Measurements from ENCODE around the gene POP7.
A peak's percentile ranks its signal among the peaks of the same experiment; 100 is the strongest.
"Not testable (repeated sequence)": the region's sequence is repeated elsewhere in the genome, so short reads cannot be mapped to it uniquely, and the experiment has no call there.

Gene POP7

GRCh38 chr7:100705753-100706671, at the start of gene POP7:
Gene POP7 (plus strand): TSS chr7:100706121. CDS start chr7:100706831, 710 bp downstream.
- H3K4me1 ChIP-seq (ENCODE audit: control insufficient read depth, insufficient read depth, low read length, unreplicated experiment) = peaks cover 6% of the 10 kb centered on the region
- H3K27me3 ChIP-seq (ENCODE audit: insufficient read depth, low read length) = no peaks in the 10 kb centered on the region
- peak within 1 kb of the TSS; percentile 45 for H3K27ac ChIP-seq (ENCODE audit: low read depth, low read length)
- peaks cover 21% of the 10 kb centered on the region for H3K79me2 ChIP-seq (ENCODE audit: control insufficient read depth, insufficient read depth, low read length, unreplicated experiment)
- H2AFZ ChIP-seq (ENCODE audit: low read length, unreplicated experiment) = peak within 1 kb of the TSS; percentile 87
- no peaks in the 10 kb centered on the region for H3K36me3 ChIP-seq (ENCODE audit: insufficient read depth, low read length)
- peak within 1 kb of the TSS; percentile 90 for H3K4me3 ChIP-seq (ENCODE audit: low read depth, low read length)

GRCh38 chr7:100662194-100662776, 43.6 kb upstream of the POP7 start:
- H2AFZ ChIP-seq (ENCODE audit: low read length, unreplicated experiment); H3K27ac ChIP-seq (ENCODE audit: low read depth, low read length); H3K36me3 ChIP-seq (ENCODE audit: insufficient read depth, low read length); H3K4me1 ChIP-seq (ENCODE audit: control insufficient read depth, insufficient read depth, low read length, unreplicated experiment); H3K27me3 ChIP-seq (ENCODE audit: insufficient read depth, low read length); H3K79me2 ChIP-seq (ENCODE audit: control insufficient read depth, insufficient read depth, low read length, unreplicated experiment); H3K4me3 ChIP-seq (ENCODE audit: low read depth, low read length): not testable (repeated sequence)

GRCh38 chr7:100665168-100665726, 40.7 kb upstream of the POP7 start:
- no peak overlapping the region for H3K27ac ChIP-seq (ENCODE audit: low read depth, low read length)
- no peak overlapping the region for H3K4me3 ChIP-seq (ENCODE audit: low read depth, low read length)
- H3K36me3 ChIP-seq (ENCODE audit: insufficient read depth, low read length) = no peaks in the 10 kb centered on the region
- no peaks in the 10 kb centered on the region for H3K79me2 ChIP-seq (ENCODE audit: control insufficient read depth, insufficient read depth, low read length, unreplicated experiment)
- H2AFZ ChIP-seq (ENCODE audit: low read length, unreplicated experiment) = no peak overlapping the region
- H3K4me1 ChIP-seq (ENCODE audit: control insufficient read depth, insufficient read depth, low read length, unreplicated experiment) = no peaks in the 10 kb centered on the region
- no peaks in the 10 kb centered on the region for H3K27me3 ChIP-seq (ENCODE audit: insufficient read depth, low read length)

- no peak overlapping the region for H3K4me3 ChIP-seq (ENCODE audit: low read depth, low read length)
Measured at GRCh38 chr7:100667331-100668068, 38.4 kb upstream of the POP7 start.

GRCh38 chr7:100668069-100668449, 37.9 kb upstream of the POP7 start:
- Histone ChIP-seq H3K79me2 (ENCODE audit: control insufficient read depth, insufficient read depth, low read length, unreplicated experiment) (no peaks in the 10 kb centered on the region), H3K36me3 (ENCODE audit: insufficient read depth, low read length) (no peaks in the 10 kb centered on the region), H3K4me1 (ENCODE audit: control insufficient read depth, insufficient read depth, low read length, unreplicated experiment) (no peaks in the 10 kb centered on the region), H3K27ac (ENCODE audit: low read depth, low read length) (no peak overlapping the region), H3K4me3 (ENCODE audit: low read depth, low read length) (no peak overlapping the region), H3K27me3 (ENCODE audit: insufficient read depth, low read length) (no peaks in the 10 kb centered on the region), H2AFZ (ENCODE audit: low read length, unreplicated experiment) (no peak overlapping the region)

More at GRCh38 chr7:100667331-100668068, 38.4 kb upstream of the POP7 start:
- H2AFZ ChIP-seq (ENCODE audit: low read length, unreplicated experiment) = no peak overlapping the region
- H3K36me3 ChIP-seq (ENCODE audit: insufficient read depth, low read length) = no peaks in the 10 kb centered on the region
- no peaks in the 10 kb centered on the region for H3K79me2 ChIP-seq (ENCODE audit: control insufficient read depth, insufficient read depth, low read length, unreplicated experiment)
- no peaks in the 10 kb centered on the region for H3K27me3 ChIP-seq (ENCODE audit: insufficient read depth, low read length)
- H3K4me1 ChIP-seq (ENCODE audit: control insufficient read depth, insufficient read depth, low read length, unreplicated experiment) = no peaks in the 10 kb centered on the region
- H3K27ac ChIP-seq (ENCODE audit: low read depth, low read length) = no peak overlapping the region

- not testable (repeated sequence) for H3K36me3 ChIP-seq (ENCODE audit: insufficient read depth, low read length); H3K27me3 ChIP-seq (ENCODE audit: insufficient read depth, low read length); H3K4me1 ChIP-seq (ENCODE audit: control insufficient read depth, insufficient read depth, low read length, unreplicated experiment); H3K4me3 ChIP-seq (ENCODE audit: low read depth, low read length); H3K79me2 ChIP-seq (ENCODE audit: control insufficient read depth, insufficient read depth, low read length, unreplicated experiment); H3K27ac ChIP-seq (ENCODE audit: low read depth, low read length); H2AFZ ChIP-seq (ENCODE audit: low read length, unreplicated experiment)
Measured at GRCh38 chr7:100669106-100669505, 36.8 kb upstream of the POP7 start.

GRCh38 chr7:100670074-100670473, 35.8 kb upstream of the POP7 start:
- no peak overlapping the region for H2AFZ ChIP-seq (ENCODE audit: low read length, unreplicated experiment)
- H3K27me3 ChIP-seq (ENCODE audit: insufficient read depth, low read length) = no peaks in the 10 kb centered on the region
- H3K36me3 ChIP-seq (ENCODE audit: insufficient read depth, low read length) = no peaks in the 10 kb centered on the region
- no peaks in the 10 kb centered on the region for H3K4me1 ChIP-seq (ENCODE audit: control insufficient read depth, insufficient read depth, low read length, unreplicated experiment)
- no peak overlapping the region for H3K27ac ChIP-seq (ENCODE audit: low read depth, low read length)
- peaks cover 14% of the 10 kb centered on the region for H3K79me2 ChIP-seq (ENCODE audit: control insufficient read depth, insufficient read depth, low read length, unreplicated experiment)
- no peak overlapping the region for H3K4me3 ChIP-seq (ENCODE audit: low read depth, low read length)

- H3K36me3 ChIP-seq (ENCODE audit: insufficient read depth, low read length) = no peaks in the 10 kb centered on the region
- no peak overlapping the region for H3K4me3 ChIP-seq (ENCODE audit: low read depth, low read length)
- no peak overlapping the region for H2AFZ ChIP-seq (ENCODE audit: low read length, unreplicated experiment)
- no peak overlapping the region for H3K27ac ChIP-seq (ENCODE audit: low read depth, low read length)
- peaks cover 3% of the 10 kb centered on the region for H3K4me1 ChIP-seq (ENCODE audit: control insufficient read depth, insufficient read depth, low read length, unreplicated experiment)
- no peaks in the 10 kb centered on the region for H3K27me3 ChIP-seq (ENCODE audit: insufficient read depth, low read length)
- H3K79me2 ChIP-seq (ENCODE audit: control insufficient read depth, insufficient read depth, low read length, unreplicated experiment) = peaks cover 28% of the 10 kb centered on the region
Measured at GRCh38 chr7:100671353-100672327, 34.3 kb upstream of the POP7 start.

GRCh38 chr7:100673302-100673941, 32.5 kb upstream of the POP7 start, which contains the start of gene GNB2:
Gene GNB2 (plus strand): TSS chr7:100673740. CDS start chr7:100676266, 2,526 bp downstream.
- H3K27ac ChIP-seq (ENCODE audit: low read depth, low read length) = peak within 1 kb of the TSS; percentile 97
- H2AFZ ChIP-seq (ENCODE audit: low read length, unreplicated experiment) = peak within 1 kb of the TSS; percentile 98
- H3K27me3 ChIP-seq (ENCODE audit: insufficient read depth, low read length) = no peaks in the 10 kb centered on the region
- peaks cover 3% of the 10 kb centered on the region for H3K4me1 ChIP-seq (ENCODE audit: control insufficient read depth, insufficient read depth, low read length, unreplicated experiment)
- peak within 1 kb of the TSS; percentile 94 for H3K4me3 ChIP-seq (ENCODE audit: low read depth, low read length)
- H3K79me2 ChIP-seq (ENCODE audit: control insufficient read depth, insufficient read depth, low read length, unreplicated experiment) = peaks cover 34% of the 10 kb centered on the region
- H3K36me3 ChIP-seq (ENCODE audit: insufficient read depth, low read length) = no peaks in the 10 kb centered on the region; the same call in 1 of the 2 replicates
